Peyer's patch (tissue), 4 donors: ENCODE data around the gene PDLIM5. TPM values are rescaled to one million over a fixed set of nuclear protein-coding genes. Genes with fewer than 3 reads are reported as not detected.

Experiments
- DNase-seq, 3 donors: peaks; one replicate each; pipeline ENCODE4 v3.0.0-alpha.2; 2017 to 2019
- H3K27ac ChIP-seq, 4 donors: fragments of 200-600 bp; sonication (generic); one replicate each; pipeline ENCODE4 v1.5.1; 2016 to 2019
- H3K27me3 ChIP-seq, 2 donors: fragments of 200-600 bp; sonication (generic); one replicate each; pipeline ENCODE4 v1.5.1; 2019
- H3K36me3 ChIP-seq, 3 donors: fragments of 200-600 bp; sonication (generic); one replicate each; pipeline ENCODE4 v1.5.1; 2016 to 2019
- H3K4me1 ChIP-seq, 4 donors: fragments of 200-600 bp; sonication (generic); one replicate each; pipeline ENCODE4 v1.5.1; 2016 to 2019
- H3K4me3 ChIP-seq, 4 donors: fragments of 200-600 bp; sonication (generic); 1 replicate in 3 of 4; 2 replicates in 1 of 4; pipeline ENCODE4 v1.5.1; 2016 to 2019; ENCODE audit warnings: mild to moderate bottlenecking in 1 of 4
- H3K9me3 ChIP-seq, 4 donors: fragments of 200-600 bp; sonication (generic); one replicate each; pipeline ENCODE4 v1.5.1; 2016 to 2019; ENCODE audit warnings: mild to moderate bottlenecking in 1 of 4
- POLR2A ChIP-seq, 2 donors: fragments of 450-650 bp; IDR thresholded peaks; one replicate each; pipeline ENCODE4 v1.5.1; 2017; ENCODE audit warnings: antibody characterized with exemption in 2 of 2, mild to moderate bottlenecking in 2 of 2, moderate library complexity in 2 of 2
- total RNA-seq, 4 donors: library from RNA; depleted of rRNA; stranded (reverse); fragments of >200 nt; gene quantifications; one replicate each; pipeline ENCODE4 v1.1.0, GENCODE V29; 2016
- TF ChIP-seq, protein P1 (sequence below), 6 experiments: fragments of 450-650 bp in 4 of 6; fragments of 200-600 bp in 2 of 6; sonication (generic) in 1 of 6; IDR thresholded peaks; one replicate each; pipeline ENCODE4 v1.5.1; 2017 to 2019; ENCODE audit warnings: antibody characterized with exemption in 6 of 6, mild to moderate bottlenecking in 3 of 6, moderate library complexity in 1 of 6

The PDLIM5 gene
- total RNA-seq, 4 donors from 2014 or later: 112 to 197 (median 158) TPM

DNA sequence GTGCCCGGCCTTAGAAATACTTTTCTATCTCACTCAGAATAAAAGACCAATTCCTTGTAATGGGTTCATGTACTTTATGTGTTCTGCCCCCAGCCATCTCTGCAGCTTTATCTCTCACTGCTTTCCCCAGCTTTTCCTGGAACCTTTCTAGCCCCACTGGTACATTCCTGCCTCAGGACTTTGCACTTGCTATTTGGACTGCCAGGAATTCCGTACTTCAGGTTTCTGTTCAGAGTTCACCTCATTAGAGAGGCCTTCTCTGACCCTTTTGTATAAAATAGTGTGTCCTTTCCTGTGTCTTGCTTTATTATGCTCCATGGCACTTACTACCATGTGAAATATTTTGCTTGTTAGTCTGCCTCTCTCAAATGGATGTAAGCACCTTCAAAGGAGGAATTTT lies 112.5 kb downstream of the PDLIM5 start:
- Histone ChIP-seq H3K9me3 (no peaks in the 10 kb centered on the region), H3K4me1 (peaks cover 0 to 8% (median 2%) of the 10 kb centered on the region in 4 donors), H3K4me3 (no peak overlapping the region), H3K27me3 (no peaks in the 10 kb centered on the region), H3K36me3 (no peaks in the 10 kb centered on the region), H3K27ac (no peak overlapping the region)
- TF ChIP-seq, protein P1, sequence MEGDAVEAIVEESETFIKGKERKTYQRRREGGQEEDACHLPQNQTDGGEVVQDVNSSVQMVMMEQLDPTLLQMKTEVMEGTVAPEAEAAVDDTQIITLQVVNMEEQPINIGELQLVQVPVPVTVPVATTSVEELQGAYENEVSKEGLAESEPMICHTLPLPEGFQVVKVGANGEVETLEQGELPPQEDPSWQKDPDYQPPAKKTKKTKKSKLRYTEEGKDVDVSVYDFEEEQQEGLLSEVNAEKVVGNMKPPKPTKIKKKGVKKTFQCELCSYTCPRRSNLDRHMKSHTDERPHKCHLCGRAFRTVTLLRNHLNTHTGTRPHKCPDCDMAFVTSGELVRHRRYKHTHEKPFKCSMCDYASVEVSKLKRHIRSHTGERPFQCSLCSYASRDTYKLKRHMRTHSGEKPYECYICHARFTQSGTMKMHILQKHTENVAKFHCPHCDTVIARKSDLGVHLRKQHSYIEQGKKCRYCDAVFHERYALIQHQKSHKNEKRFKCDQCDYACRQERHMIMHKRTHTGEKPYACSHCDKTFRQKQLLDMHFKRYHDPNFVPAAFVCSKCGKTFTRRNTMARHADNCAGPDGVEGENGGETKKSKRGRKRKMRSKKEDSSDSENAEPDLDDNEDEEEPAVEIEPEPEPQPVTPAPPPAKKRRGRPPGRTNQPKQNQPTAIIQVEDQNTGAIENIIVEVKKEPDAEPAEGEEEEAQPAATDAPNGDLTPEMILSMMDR (IDR thresholded peaks at IDR 0.05): no peak
- TF ChIP-seq POLR2A (IDR thresholded peaks at IDR 0.05): no peak
- DNase-seq: peak in 1 of 3 donors; percentile 50

DNA sequence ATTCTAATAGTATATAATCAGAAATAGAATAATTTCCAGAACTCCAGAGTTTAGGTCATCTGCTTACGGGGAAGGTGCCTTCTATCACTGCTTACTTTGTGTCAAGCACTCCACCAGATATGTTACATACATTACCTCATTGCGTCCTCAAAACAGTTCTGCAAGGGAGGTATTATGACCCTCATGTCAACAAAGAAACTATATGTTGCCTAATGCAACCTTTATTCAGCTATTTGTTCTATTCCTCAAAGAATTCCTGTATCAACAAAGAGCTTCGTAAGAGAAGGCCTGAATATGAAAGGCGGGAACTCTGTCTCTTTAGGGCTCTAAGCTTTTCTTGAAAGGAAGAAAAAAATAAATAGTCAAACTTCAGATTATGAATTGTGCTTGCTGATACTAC lies 114.7 kb downstream of the PDLIM5 start:
- no peak for DNase-seq
- H3K9me3 ChIP-seq: no peaks in the 10 kb centered on the region
- no peak overlapping the region for H3K27ac ChIP-seq
- no peak overlapping the region for H3K4me3 ChIP-seq
- no peaks in the 10 kb centered on the region for H3K36me3 ChIP-seq
- H3K27me3 ChIP-seq: no peaks in the 10 kb centered on the region
- TF ChIP-seq, protein P1 (IDR thresholded peaks at IDR 0.05): no peak
- no peak for TF ChIP-seq POLR2A (IDR thresholded peaks at IDR 0.05)
- peaks cover 0 to 8% (median 2%) of the 10 kb centered on the region in 4 donors for H3K4me1 ChIP-seq

DNA sequence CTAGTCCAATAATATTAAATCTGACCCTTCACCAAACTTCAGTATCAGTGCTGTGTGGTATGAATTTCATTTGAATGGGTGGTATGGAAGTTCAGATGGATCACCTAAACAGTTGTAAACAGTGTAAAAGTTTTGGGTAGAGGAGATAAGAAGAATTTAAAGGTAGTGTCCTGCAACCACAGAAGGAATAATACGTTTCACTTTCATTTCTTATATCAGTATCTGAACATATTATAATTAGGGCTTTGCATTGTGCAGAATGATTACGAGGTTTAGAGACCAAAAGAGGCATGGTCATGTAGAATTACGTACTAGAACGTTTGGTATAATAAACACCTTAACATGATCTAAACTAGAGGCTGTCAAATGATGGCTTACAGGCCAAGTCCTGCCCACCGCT lies 116.1 kb downstream of the PDLIM5 start:
- peaks cover 0 to 8% (median 2%) of the 10 kb centered on the region in 4 donors for H3K4me1 ChIP-seq
- no peak overlapping the region for H3K27ac ChIP-seq
- no peak overlapping the region for H3K4me3 ChIP-seq
- DNase-seq: no peak
- no peaks in the 10 kb centered on the region for H3K36me3 ChIP-seq
- no peaks in the 10 kb centered on the region for H3K27me3 ChIP-seq
- TF ChIP-seq, protein P1 (IDR thresholded peaks at IDR 0.05): no peak
- TF ChIP-seq POLR2A (IDR thresholded peaks at IDR 0.05): no peak
- H3K9me3 ChIP-seq: no peaks in the 10 kb centered on the region

DNA sequence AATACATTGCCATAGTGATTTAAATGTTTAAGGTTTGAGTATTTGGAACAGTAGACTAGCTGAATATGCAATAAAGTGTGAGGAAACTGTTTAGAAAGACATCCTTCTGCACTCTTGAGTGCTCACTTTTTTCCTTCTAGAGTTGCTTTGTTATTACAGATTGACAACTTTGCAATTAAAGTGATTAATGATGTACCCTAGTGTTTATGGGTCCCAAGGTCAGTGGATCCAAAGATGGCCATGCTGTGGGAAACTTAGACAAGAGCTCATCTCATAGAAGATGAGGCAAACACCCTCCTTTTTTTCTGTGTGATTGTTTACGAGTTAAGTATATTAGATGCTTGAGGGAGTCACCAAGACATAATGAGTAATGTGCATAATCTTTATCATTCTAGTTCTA lies 118.8 kb downstream of the PDLIM5 start:
- no peak for TF ChIP-seq POLR2A (IDR thresholded peaks at IDR 0.05)
- TF ChIP-seq, protein P1 (IDR thresholded peaks at IDR 0.05): no peak
- Histone ChIP-seq H3K4me3 (no peak overlapping the region), H3K4me1 (peaks cover 0 to 3% (median 0%) of the 10 kb centered on the region in 4 donors), H3K27ac (no peak overlapping the region), H3K27me3 (no peaks in the 10 kb centered on the region), H3K9me3 (no peaks in the 10 kb centered on the region), H3K36me3 (peaks cover 0 to 7% (median 0%) of the 10 kb centered on the region in 3 donors)
- no peak for DNase-seq

DNA sequence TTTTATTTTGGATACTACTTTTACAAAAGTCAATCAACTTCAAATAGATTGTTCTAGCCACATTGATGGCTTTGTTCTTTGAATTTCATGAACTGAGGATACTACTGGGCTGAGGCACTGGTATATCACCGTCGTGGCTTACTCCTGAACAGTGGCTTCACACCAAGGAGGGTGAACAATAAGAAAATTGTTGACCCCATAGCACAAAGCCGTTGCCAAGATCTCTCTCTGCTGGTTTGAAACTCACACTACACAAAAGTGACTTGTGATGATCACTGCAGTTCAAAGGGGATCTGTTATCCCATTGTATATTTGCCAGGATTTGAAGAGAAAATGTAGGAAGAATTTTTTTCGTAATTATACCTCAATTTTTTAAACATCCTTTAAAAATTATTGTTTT lies 119.6 kb downstream of the PDLIM5 start:
- Histone ChIP-seq H3K4me3 (no peak overlapping the region), H3K27ac (no peak overlapping the region), H3K9me3 (no peaks in the 10 kb centered on the region), H3K4me1 (peaks cover 0 to 3% (median 0%) of the 10 kb centered on the region in 4 donors), H3K27me3 (no peaks in the 10 kb centered on the region), H3K36me3 (peaks cover 0 to 10% (median 0%) of the 10 kb centered on the region in 3 donors)
- DNase-seq: no peak
- TF ChIP-seq, protein P1 (IDR thresholded peaks at IDR 0.05): no peak
- no peak for TF ChIP-seq POLR2A (IDR thresholded peaks at IDR 0.05)

DNA sequence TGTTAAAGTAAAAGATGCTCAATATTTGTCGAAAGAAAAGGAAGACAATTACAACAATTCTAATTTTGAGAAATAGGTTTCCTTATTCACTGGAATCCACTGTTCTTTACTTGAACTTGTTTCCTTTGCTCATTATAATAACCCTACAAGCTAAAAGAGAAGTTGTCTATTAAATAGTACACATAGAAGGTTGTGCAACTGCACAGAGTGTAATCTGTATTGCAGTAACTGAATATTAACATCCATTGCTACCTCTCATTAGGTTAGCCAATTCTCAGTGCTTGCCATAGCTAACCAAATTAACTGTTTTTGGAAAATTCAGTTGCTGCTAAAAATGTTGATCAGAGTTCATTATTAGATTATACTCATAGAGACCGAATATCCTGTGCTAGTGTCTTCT lies 120.0 kb downstream of the PDLIM5 start:
- H3K4me1 ChIP-seq: peaks cover 0 to 3% (median 0%) of the 10 kb centered on the region in 4 donors

More for the DNA sequence above, 120.0 kb downstream of the PDLIM5 start:
- H3K9me3 ChIP-seq: no peaks in the 10 kb centered on the region
- peaks cover 0 to 10% (median 0%) of the 10 kb centered on the region in 3 donors for H3K36me3 ChIP-seq
- no peak for DNase-seq
- H3K27me3 ChIP-seq: no peaks in the 10 kb centered on the region
- no peak overlapping the region for H3K4me3 ChIP-seq
- H3K27ac ChIP-seq: no peak overlapping the region
- TF ChIP-seq POLR2A (IDR thresholded peaks at IDR 0.05): no peak
- TF ChIP-seq, protein P1 (IDR thresholded peaks at IDR 0.05): no peak
